H9 (cell line): ENCODE measurements around the gene TRIM44. TPM values are rescaled to one million over a fixed set of nuclear protein-coding genes. Genes with fewer than 3 reads are reported as not detected.

Experiments
- DNase-seq: peaks from one replicate; pipeline ENCODE4 v3.0.0-alpha.2; 2017
- H2AFZ ChIP-seq: one replicate; pipeline ENCODE4 v1.6.1; 2013; ENCODE audit warnings: mild to moderate bottlenecking, low read length, control low read depth, moderate library complexity
- H2AK5ac ChIP-seq: 2 replicates; pipeline ENCODE4 v1.6.1; 2013; ENCODE audit warnings: low read length, control low read depth, mixed read lengths; ENCODE audit not compliant: insufficient read length
- H2BK120ac ChIP-seq: one replicate; pipeline ENCODE4 v1.6.1; 2013; ENCODE audit warnings: low read depth, mild to moderate bottlenecking, low read length, control low read depth, inconsistent platforms; ENCODE audit not compliant: poor library complexity, severe bottlenecking
- H2BK12ac ChIP-seq: 2 replicates; pipeline ENCODE4 v1.6.1; 2013; ENCODE audit warnings: low read length, control low read depth, mixed read lengths, low read depth; ENCODE audit not compliant: insufficient read length
- H2BK15ac ChIP-seq: 2 replicates; pipeline ENCODE4 v1.6.1; 2013; ENCODE audit warnings: low read depth, low read length, control low read depth
- H2BK20ac ChIP-seq: one replicate; pipeline ENCODE4 v1.6.1; 2013; ENCODE audit warnings: low read depth, mild to moderate bottlenecking, low read length, control low read depth, inconsistent platforms; ENCODE audit not compliant: poor library complexity, severe bottlenecking
- H2BK5ac ChIP-seq: 2 replicates; pipeline ENCODE4 v1.6.1; 2013; ENCODE audit warnings: low read length, control low read depth, mixed read lengths; ENCODE audit not compliant: insufficient read length
- H3K14ac ChIP-seq: 2 replicates; pipeline ENCODE4 v1.6.1; 2013; ENCODE audit warnings: low read length, control low read depth; ENCODE audit not compliant: insufficient read depth
- H3K18ac ChIP-seq: 2 replicates; pipeline ENCODE4 v1.6.1; 2013; ENCODE audit warnings: low read depth, mild to moderate bottlenecking, mixed read lengths, low read length, control low read depth; ENCODE audit not compliant: insufficient read length
- H3K23ac ChIP-seq: 2 replicates; pipeline ENCODE4 v1.6.1; 2013; ENCODE audit warnings: low read length, control low read depth, mixed read lengths, low read depth; ENCODE audit not compliant: insufficient read length
- H3K23me2 ChIP-seq: 2 replicates; pipeline ENCODE4 v1.6.1; 2013; ENCODE audit warnings: low read depth, mild to moderate bottlenecking, mixed read lengths, low read length, control low read depth; ENCODE audit not compliant: insufficient read length, poor library complexity, severe bottlenecking
- H3K27ac ChIP-seq: 2 replicates; pipeline ENCODE4 v1.5.1; 2013; ENCODE audit warnings: low read length, control low read depth, mixed read lengths, low read depth; ENCODE audit not compliant: insufficient read length
- H3K27me3 ChIP-seq: 2 replicates; pipeline ENCODE4 v1.6.1; 2013; ENCODE audit warnings: low read length, control low read depth, inconsistent platforms; ENCODE audit not compliant: insufficient read depth
- H3K4ac ChIP-seq: 2 replicates; pipeline ENCODE4 v1.6.1; 2013; ENCODE audit warnings: low read depth, mild to moderate bottlenecking, control low read depth, inconsistent platforms, low read length, moderate library complexity
- H3K4me1 ChIP-seq: 2 replicates; pipeline ENCODE4 v1.6.1; 2013; ENCODE audit warnings: low read length, control low read depth, inconsistent platforms; ENCODE audit not compliant: insufficient read depth
- H3K4me2 ChIP-seq: 2 replicates; pipeline ENCODE4 v1.6.1; 2013; ENCODE audit warnings: low read length, control low read depth, mixed read lengths; ENCODE audit not compliant: insufficient read length, insufficient read depth
- H3K56ac ChIP-seq: 2 replicates; pipeline ENCODE4 v1.6.1; 2013; ENCODE audit warnings: low read depth, mild to moderate bottlenecking, mixed read lengths, low read length, control low read depth; ENCODE audit not compliant: insufficient read length
- H3K79me1 ChIP-seq: 2 replicates; pipeline ENCODE4 v1.6.1; 2013; ENCODE audit warnings: low read depth, mild to moderate bottlenecking, moderate library complexity, low read length, control low read depth, inconsistent platforms; ENCODE audit not compliant: insufficient read depth, poor library complexity, severe bottlenecking
- H3K79me2 ChIP-seq: 2 replicates; pipeline ENCODE4 v1.6.1; 2013; ENCODE audit warnings: low read length, control low read depth, inconsistent platforms; ENCODE audit not compliant: insufficient read depth
- H3K9ac ChIP-seq: 2 replicates; pipeline ENCODE4 v1.6.1; 2013; ENCODE audit warnings: low read length, control low read depth, mixed read lengths; ENCODE audit not compliant: insufficient read length; ENCODE audit errors: extremely low read depth
- H3K9me3 ChIP-seq: one replicate; pipeline ENCODE4 v1.6.1; 2013; ENCODE audit warnings: low read depth, low read length, inconsistent platforms; ENCODE audit not compliant: control insufficient read depth
- H3T11ph ChIP-seq: one replicate; pipeline ENCODE4 v1.6.1; 2013; ENCODE audit warnings: mild to moderate bottlenecking, low read length, control low read depth, inconsistent platforms
- H4K20me1 ChIP-seq: one replicate; pipeline ENCODE4 v1.6.1; 2013; ENCODE audit not compliant: control insufficient read depth, insufficient read length, insufficient read depth
- H4K5ac ChIP-seq: 2 replicates; pipeline ENCODE4 v1.6.1; 2013; ENCODE audit warnings: low read depth, mild to moderate bottlenecking, mixed read lengths, low read length, control low read depth; ENCODE audit not compliant: insufficient read length
- H4K8ac ChIP-seq: replicated peaks from 2 replicates; pipeline ENCODE4 v1.6.1; 2013; ENCODE audit warnings: low read length, control low read depth, mixed read lengths, low read depth; ENCODE audit not compliant: insufficient read length
- H4K91ac ChIP-seq: 2 replicates; pipeline ENCODE4 v1.6.1; 2013; ENCODE audit warnings: low read depth, mild to moderate bottlenecking, moderate library complexity, mixed read lengths, low read length, control low read depth; ENCODE audit not compliant: insufficient read length
- H3K27ac Mint-ChIP-seq, 3 experiments: 2 replicates in 2 of 3; 3 replicates in 1 of 3; pipeline ENCODE4 v1.8.0; 2020 to 2021; ENCODE audit warnings: mixed read lengths in 3 of 3, mild to moderate bottlenecking in 1 of 3, moderate library complexity in 1 of 3
- H3K27me3 Mint-ChIP-seq: 2 replicates; pipeline ENCODE4 v1.8.0; 2021; ENCODE audit warnings: low read depth, mild to moderate bottlenecking, moderate library complexity, mixed read lengths
- H3K36me3 Mint-ChIP-seq, 3 experiments: 2 replicates in 2 of 3; 3 replicates in 1 of 3; pipeline ENCODE4 v1.8.0; 2020 to 2021; ENCODE audit warnings: low read depth in 3 of 3, mixed read lengths in 3 of 3; ENCODE audit not compliant: insufficient read depth in 1 of 3
- H3K4me1 Mint-ChIP-seq, 2 experiments: 2 replicates each; pipeline ENCODE4 v1.8.0; 2020; ENCODE audit warnings: mixed read lengths in 2 of 2
- H3K4me3 Mint-ChIP-seq, 2 experiments: 2 replicates in 1 of 2; 3 replicates in 1 of 2; pipeline ENCODE4 v1.8.0; 2020 to 2021; ENCODE audit warnings: mild to moderate bottlenecking in 2 of 2, mixed read lengths in 2 of 2, moderate library complexity in 1 of 2
- H3K9me3 Mint-ChIP-seq, 2 experiments: 2 replicates in 1 of 2; 3 replicates in 1 of 2; pipeline ENCODE4 v1.8.0; 2020; ENCODE audit warnings: mild to moderate bottlenecking in 2 of 2, mixed read lengths in 2 of 2, moderate library complexity in 1 of 2
- CTCF ChIP-seq: fragments of 200-600 bp; sonication (generic); conservative IDR thresholded peaks from 3 replicates; pipeline ENCODE4 v1.8.0; 2021; ENCODE audit warnings: antibody characterized with exemption, mild to moderate bottlenecking
- WGBS: extraction: QIAGEN DNeasy Blood & Tissue Kit; methylation state at CpG from one replicate; pipeline ENCODE4 v1.1.7; 2013; ENCODE audit warnings: missing lambda C conversion rate, low lambda C conversion rate, mixed read lengths; ENCODE audit not compliant: insufficient read length; ENCODE audit errors: extremely low coverage; 5-methylcytosine and 5-hydroxymethylcytosine counted together
- total RNA-seq: library from RNA; stranded (reverse); gene quantifications from 2 replicates; pipeline ENCODE4 v1.2.1, GENCODE V29; 2021

The TRIM44 gene
- total RNA-seq, 1 experiment from 2014 or later: 37.7 TPM

- no peak overlapping the region for H3K56ac ChIP-seq
- no peak overlapping the region for H3K4me2 ChIP-seq
- Mint-ChIP-seq H3K4me1 (peaks cover 4 to 9% of the 10 kb centered on the region in 2 experiments; a peak in 2 of 4 replicates), H3K27ac (no peak overlapping the region), H3K27me3 (no peaks in the 10 kb centered on the region), H3K4me3 (no peak overlapping the region), H3K9me3 (peaks cover 5 to 8% of the 10 kb centered on the region in 2 experiments), H3K36me3 (peaks cover 27 to 29% (median 28%) of the 10 kb centered on the region in 3 experiments)
- no peak overlapping the region for H3T11ph ChIP-seq
- no peaks in the 10 kb centered on the region for H4K20me1 ChIP-seq
- H2BK15ac ChIP-seq: no peak overlapping the region
- no peak for DNase-seq
- H3K18ac ChIP-seq: no peak overlapping the region
- H3K23me2 ChIP-seq: no peaks in the 10 kb centered on the region
- H2BK120ac ChIP-seq: no peak overlapping the region
- no peak overlapping the region for H4K8ac ChIP-seq
- H3K9ac ChIP-seq: no peak overlapping the region
- no peak overlapping the region for H2AK5ac ChIP-seq
- H3K79me1 ChIP-seq: peaks cover 2% of the 10 kb centered on the region
- H2BK12ac ChIP-seq: no peak overlapping the region
- no peak overlapping the region for H3K27ac ChIP-seq
- H3K14ac ChIP-seq: no peak overlapping the region
- TF ChIP-seq CTCF: no peak
- H3K4me1 ChIP-seq: peaks cover 2% of the 10 kb centered on the region; the same call in 1 of the 2 replicates
- H3K4ac ChIP-seq: no peak overlapping the region
- no peak overlapping the region for H2AFZ ChIP-seq
- no peaks in the 10 kb centered on the region for H3K9me3 ChIP-seq
- H4K91ac ChIP-seq: no peak overlapping the region
- no peak overlapping the region for H4K5ac ChIP-seq
- no peak overlapping the region for H2BK5ac ChIP-seq
- H3K79me2 ChIP-seq: no peaks in the 10 kb centered on the region
- no CpG with 5 or more reads among the region's 2 CpGs for WGBS
- H3K27me3 ChIP-seq: no peaks in the 10 kb centered on the region
- no peak overlapping the region for H3K23ac ChIP-seq
- H2BK20ac ChIP-seq: no peak overlapping the region
Measured at GRCh38 chr11:35725885-35726284, 63.3 kb downstream of the TRIM44 start.
